ENCODE measurements around the gene LRRTM3.

DNA sequence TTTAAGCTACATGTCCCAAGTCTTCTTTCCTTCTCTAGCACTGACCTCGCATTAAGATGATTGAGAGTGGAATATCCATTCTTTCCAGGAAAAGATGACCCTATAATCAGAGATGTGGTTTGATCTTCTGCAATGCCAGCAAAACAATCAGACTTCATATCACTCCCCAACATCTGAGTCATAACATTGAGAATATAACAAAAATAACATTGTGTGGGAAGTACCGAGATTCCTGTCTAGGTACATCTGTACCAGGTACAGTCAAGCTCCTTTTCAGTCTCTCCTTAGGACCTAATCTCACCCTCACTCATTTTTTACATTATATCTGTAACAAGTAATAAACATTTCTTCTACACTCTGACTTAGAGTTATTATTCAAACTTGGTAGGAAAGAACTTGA, 201.6 kb downstream of the LRRTM3 start:
- TF ChIP-seq, protein P1, sequence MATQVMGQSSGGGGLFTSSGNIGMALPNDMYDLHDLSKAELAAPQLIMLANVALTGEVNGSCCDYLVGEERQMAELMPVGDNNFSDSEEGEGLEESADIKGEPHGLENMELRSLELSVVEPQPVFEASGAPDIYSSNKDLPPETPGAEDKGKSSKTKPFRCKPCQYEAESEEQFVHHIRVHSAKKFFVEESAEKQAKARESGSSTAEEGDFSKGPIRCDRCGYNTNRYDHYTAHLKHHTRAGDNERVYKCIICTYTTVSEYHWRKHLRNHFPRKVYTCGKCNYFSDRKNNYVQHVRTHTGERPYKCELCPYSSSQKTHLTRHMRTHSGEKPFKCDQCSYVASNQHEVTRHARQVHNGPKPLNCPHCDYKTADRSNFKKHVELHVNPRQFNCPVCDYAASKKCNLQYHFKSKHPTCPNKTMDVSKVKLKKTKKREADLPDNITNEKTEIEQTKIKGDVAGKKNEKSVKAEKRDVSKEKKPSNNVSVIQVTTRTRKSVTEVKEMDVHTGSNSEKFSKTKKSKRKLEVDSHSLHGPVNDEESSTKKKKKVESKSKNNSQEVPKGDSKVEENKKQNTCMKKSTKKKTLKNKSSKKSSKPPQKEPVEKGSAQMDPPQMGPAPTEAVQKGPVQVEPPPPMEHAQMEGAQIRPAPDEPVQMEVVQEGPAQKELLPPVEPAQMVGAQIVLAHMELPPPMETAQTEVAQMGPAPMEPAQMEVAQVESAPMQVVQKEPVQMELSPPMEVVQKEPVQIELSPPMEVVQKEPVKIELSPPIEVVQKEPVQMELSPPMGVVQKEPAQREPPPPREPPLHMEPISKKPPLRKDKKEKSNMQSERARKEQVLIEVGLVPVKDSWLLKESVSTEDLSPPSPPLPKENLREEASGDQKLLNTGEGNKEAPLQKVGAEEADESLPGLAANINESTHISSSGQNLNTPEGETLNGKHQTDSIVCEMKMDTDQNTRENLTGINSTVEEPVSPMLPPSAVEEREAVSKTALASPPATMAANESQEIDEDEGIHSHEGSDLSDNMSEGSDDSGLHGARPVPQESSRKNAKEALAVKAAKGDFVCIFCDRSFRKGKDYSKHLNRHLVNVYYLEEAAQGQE (IDR thresholded peaks at IDR 0.05; ENCODE audit: insufficient read depth in 1 of 2, low read depth in 2 of 2, low read length in 2 of 2) = no peak
- TF ChIP-seq TAF1 (IDR thresholded peaks at IDR 0.05; ENCODE audit: borderline replicate concordance, insufficient read depth, low read length) (no peak), POLR2AphosphoS5 (IDR thresholded peaks at IDR 0.05; ENCODE audit: low read depth, low read length) (no peak)
